Gastroesophageal sphincter (tissue), 3 donors: ENCODE results near the gene ELF1.
"Not testable (repeated sequence)": the region's sequence is repeated elsewhere in the genome, so short reads cannot be mapped to it uniquely, and the experiment has no call there.

ENCODE experiments used
- CTCF ChIP-seq, 4 experiments: fragments of 200-600 bp in 2 of 4; fragments of 450-650 bp in 2 of 4; sonication (generic) in 1 of 4; IDR thresholded peaks; one replicate each; pipeline ENCODE4 v1.5.1; 2017 to 2019; ENCODE audit warnings: antibody characterized with exemption in 4 of 4, mild to moderate bottlenecking in 2 of 4, moderate library complexity in 2 of 4
- POLR2A ChIP-seq, 2 donors: fragments of 450-650 bp; IDR thresholded peaks; one replicate each; pipeline ENCODE4 v1.6.1; 2017; ENCODE audit warnings: antibody characterized with exemption in 2 of 2, mild to moderate bottlenecking in 2 of 2, moderate library complexity in 1 of 2
- POLR2AphosphoS5 ChIP-seq: sonication (generic); formaldehyde crosslinking; IDR thresholded peaks from one replicate; pipeline ENCODE4 v1.6.1; 2017; ENCODE audit warnings: antibody characterized with exemption

- TF ChIP-seq CTCF (IDR thresholded peaks at IDR 0.05); POLR2AphosphoS5; POLR2A (IDR thresholded peaks at IDR 0.05): not testable (repeated sequence)
Measured at GRCh38 chr13:40884175-40884574, 134.9 kb downstream of the ELF1 start.
